ENCODE data around the gene RNASEL. TPM values are rescaled to one million over a fixed set of nuclear protein-coding genes. Genes with fewer than 3 reads are reported as not detected.

Gene RNASEL, protein sequence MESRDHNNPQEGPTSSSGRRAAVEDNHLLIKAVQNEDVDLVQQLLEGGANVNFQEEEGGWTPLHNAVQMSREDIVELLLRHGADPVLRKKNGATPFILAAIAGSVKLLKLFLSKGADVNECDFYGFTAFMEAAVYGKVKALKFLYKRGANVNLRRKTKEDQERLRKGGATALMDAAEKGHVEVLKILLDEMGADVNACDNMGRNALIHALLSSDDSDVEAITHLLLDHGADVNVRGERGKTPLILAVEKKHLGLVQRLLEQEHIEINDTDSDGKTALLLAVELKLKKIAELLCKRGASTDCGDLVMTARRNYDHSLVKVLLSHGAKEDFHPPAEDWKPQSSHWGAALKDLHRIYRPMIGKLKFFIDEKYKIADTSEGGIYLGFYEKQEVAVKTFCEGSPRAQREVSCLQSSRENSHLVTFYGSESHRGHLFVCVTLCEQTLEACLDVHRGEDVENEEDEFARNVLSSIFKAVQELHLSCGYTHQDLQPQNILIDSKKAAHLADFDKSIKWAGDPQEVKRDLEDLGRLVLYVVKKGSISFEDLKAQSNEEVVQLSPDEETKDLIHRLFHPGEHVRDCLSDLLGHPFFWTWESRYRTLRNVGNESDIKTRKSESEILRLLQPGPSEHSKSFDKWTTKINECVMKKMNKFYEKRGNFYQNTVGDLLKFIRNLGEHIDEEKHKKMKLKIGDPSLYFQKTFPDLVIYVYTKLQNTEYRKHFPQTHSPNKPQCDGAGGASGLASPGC
- 10 to 100 TPM in 2 of 4 donors, 1 to 10 TPM in 2; 6.4 to 14.6 (median 10.2) TPM for total RNA-seq

DNA sequence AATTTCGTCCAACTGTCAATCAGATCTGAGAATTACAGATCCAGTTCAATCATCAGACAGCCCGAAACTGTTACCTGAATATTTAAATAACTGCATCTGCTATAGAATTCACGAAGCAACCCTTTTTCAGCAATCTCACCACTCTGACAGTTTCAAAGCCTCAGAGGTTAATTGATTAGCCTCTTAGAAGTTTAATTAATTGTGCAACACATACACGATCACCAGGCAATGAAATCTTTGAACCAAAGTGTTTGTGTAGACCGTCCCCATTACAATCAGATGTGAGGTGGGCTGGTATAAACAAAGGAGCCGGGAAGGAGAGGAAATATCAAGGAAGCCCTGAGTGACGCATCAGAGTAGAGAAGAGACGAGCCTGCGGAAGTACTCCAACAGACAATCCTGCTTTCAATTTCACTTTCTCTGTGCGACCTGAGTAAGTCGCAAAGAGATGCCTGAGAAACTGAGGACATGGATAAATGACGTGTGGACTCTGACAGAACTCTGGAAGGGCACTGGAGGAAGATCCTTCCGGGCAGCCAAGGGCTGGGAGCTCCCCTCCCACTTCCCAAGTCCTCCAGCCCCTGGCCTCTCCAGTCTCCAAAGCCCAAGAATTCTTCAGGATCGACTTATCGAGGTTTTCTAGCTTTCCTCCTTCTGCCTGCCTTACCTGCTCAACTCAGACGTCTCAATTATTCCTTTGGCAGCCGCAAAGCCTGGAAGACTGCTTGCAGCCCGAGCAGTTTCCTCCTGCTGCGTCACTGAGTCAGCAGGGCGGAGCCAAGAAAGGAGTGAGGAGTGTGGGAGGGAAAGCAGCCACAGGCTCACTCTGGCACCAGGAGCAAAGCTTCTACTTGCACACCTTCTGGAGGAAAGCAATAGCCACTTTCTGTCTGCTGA, at the start of gene RNASEL:
Gene RNASEL (minus strand): TSS at position 757 of the 897 bp plus-strand sequence. CDS start 2,450 bp downstream, outside the sequence.
- TF ChIP-seq, protein P1, sequence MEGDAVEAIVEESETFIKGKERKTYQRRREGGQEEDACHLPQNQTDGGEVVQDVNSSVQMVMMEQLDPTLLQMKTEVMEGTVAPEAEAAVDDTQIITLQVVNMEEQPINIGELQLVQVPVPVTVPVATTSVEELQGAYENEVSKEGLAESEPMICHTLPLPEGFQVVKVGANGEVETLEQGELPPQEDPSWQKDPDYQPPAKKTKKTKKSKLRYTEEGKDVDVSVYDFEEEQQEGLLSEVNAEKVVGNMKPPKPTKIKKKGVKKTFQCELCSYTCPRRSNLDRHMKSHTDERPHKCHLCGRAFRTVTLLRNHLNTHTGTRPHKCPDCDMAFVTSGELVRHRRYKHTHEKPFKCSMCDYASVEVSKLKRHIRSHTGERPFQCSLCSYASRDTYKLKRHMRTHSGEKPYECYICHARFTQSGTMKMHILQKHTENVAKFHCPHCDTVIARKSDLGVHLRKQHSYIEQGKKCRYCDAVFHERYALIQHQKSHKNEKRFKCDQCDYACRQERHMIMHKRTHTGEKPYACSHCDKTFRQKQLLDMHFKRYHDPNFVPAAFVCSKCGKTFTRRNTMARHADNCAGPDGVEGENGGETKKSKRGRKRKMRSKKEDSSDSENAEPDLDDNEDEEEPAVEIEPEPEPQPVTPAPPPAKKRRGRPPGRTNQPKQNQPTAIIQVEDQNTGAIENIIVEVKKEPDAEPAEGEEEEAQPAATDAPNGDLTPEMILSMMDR (IDR thresholded peaks at IDR 0.05; ENCODE audit: low read depth), result no peak

DNA sequence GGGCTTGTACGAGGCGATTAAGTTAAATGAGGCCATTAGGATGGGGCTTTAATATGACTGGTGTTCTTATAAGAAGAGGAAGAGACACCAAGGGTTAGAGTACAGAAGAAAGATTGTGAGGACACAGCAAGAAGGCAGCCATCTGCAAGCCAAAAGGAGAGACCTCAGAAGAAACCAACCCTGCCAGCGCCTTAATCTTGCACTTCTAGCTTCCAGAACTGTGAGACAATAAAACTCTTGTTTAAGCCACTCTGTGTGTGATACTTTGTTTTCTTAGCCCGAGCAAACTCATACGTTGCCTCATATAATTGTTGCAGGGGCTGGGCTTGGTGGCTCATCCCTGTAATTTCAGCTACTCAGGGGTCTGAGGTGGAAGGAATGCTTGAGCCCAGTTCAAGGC, 48.7 kb upstream of the RNASEL start:
- TF ChIP-seq, protein P1 (IDR thresholded peaks at IDR 0.05; ENCODE audit: low read depth), result no peak

DNA sequence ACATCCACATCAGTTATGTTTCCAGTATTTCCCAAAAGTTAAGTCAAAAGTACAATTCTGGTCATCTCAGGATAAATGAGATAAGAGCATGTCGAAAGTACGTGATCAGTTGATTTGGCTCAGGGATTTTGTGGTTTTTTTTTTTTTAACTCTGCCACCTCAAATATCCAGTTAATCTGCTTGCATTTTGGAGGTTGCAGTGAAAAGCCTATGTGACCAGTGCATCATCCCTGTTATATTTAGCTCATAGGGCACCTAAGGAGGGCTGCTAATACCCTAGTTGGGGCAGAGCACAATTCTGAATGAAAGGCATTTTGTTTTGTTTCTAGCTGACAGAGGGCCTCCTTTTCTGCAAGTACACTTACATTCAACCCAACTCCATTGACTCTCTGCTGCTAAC, 46.8 kb upstream of the RNASEL start:
- TF ChIP-seq, protein P1 (IDR thresholded peaks at IDR 0.05; ENCODE audit: low read depth), result no peak

DNA sequence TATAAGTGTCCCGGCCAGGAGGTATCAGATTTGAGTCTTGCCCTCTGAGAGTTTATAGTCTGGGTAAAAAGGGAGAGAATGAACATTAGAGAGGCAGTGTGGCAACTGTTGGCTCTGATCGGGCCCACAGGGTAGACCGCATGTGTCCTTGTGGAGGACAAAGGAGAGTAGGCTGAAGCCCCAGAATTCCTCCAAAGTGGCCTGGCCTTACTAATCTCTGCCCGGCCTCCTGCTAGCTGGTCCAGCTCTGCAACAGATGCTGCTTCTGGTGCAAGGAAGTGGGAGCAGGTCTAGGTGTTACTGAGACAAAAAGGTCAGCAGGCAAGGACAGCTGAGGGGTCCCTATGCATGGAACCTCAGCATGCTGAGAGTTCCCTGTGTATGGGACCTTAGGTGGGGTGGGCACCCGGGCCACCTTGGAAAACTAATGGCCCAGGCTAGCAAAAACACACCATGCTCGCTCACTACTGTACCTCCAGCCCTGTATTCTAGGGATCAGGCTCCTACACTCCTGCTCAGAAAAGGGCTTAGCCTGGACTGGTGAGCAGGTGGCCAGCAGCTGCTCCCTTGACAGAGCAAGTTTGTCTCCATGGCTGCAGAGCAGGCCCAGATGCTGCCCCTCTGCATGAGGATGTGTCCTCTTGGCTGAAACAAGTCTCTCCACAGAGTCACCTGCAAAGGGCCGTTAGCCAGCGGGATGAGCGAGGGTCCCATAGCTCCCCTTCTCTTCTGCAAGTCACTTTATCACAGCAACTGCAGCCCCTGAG, 45.4 kb upstream of the RNASEL start:
- TF ChIP-seq, protein P1 (IDR thresholded peaks at IDR 0.05; ENCODE audit: low read depth), result no peak

DNA sequence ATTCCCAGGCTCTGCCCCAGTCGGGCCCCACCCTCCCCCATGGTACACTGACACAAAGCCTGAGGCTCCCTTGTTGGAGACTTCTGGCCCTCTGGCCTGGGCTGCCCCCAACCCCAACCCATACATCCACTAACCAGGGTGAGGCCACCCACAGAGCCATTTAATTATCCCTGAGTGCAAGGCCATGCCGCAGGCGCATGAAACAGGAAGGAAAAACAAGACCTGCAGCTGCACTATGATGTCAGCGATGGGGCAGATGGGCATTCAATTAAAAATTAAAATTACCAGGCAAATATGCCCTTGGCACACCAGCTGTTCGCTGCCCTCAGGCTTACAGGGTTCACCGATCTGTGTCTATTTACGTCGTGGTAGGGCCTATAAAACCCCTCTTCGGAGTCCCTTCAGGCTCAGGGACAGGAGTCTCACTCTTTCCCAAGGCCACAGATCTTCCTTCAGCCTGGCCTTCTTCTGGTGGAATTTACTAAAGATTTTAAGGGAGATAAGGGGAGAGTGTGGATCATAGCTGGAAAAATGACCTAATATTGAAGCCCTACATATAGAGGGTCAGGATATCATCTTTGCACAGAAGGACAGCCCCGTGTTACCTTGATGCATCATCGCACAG, 44.7 kb upstream of the RNASEL start:
- TF ChIP-seq, protein P1 (IDR thresholded peaks at IDR 0.05; ENCODE audit: low read depth), result no peak

DNA sequence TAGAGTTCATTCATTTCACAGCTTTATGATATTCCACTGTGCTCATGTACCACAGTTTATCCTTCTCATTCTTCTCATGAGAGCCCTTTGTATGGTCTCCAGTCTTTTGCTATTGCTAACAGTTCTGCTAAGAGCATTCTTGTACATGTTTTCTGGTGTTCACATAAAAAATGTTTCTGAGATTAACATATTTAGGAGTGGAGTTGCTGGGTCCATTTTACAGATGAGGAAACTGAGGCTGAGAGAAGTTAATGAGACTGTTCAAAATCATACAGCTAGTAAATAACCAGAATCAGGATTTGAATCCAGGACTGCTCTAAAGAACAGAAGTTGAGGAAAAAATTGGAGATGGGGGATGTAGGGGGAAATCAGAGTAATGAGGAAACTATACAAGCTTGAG, 44.0 kb upstream of the RNASEL start:
- TF ChIP-seq, protein P1 (IDR thresholded peaks at IDR 0.05; ENCODE audit: low read depth), result no peak
